GM12864 (cell line): ENCODE data around the gene RBM28.

Source experiments
- DNase-seq: peaks from one replicate; pipeline ENCODE4 v3.0.0-alpha.2; 2011; ENCODE audit warnings: low read depth
- H3K4me3 ChIP-seq: 2 replicates; pipeline ENCODE4 v1.5.1; 2011; ENCODE audit warnings: mild to moderate bottlenecking, low read depth, low read length, control low read depth
- CTCF ChIP-seq: IDR thresholded peaks from 2 replicates; pipeline ENCODE4 v1.5.1; 2011; ENCODE audit warnings: low read depth, mild to moderate bottlenecking, moderate library complexity, low read length, control low read depth, inconsistent platforms; ENCODE audit errors: missing control alignments

RBM28 gene

GRCh38 chr7:128324368-128324680 lies 19.4 kb downstream of the RBM28 start:
- TF ChIP-seq CTCF: no peak

GRCh38 chr7:128323459-128324367 lies 20.0 kb downstream of the RBM28 start:
- no peak for DNase-seq
- TF ChIP-seq CTCF: no peak
- no peak overlapping the region for H3K4me3 ChIP-seq

More at GRCh38 chr7:128324368-128324680, 19.4 kb downstream of the RBM28 start:
- DNase-seq: no peak
- H3K4me3 ChIP-seq: no peak overlapping the region

GRCh38 chr7:128323040-128323439 lies 20.7 kb downstream of the RBM28 start:
- DNase-seq: no peak
- H3K4me3 ChIP-seq: no peak overlapping the region
- TF ChIP-seq CTCF: no peak

- DNase-seq: no peak
- peak; percentile 38 for TF ChIP-seq CTCF
- no peak overlapping the region for H3K4me3 ChIP-seq
These were observed 21.6 kb downstream of the RBM28 start for GRCh38 chr7:128322040-128322643.

GRCh38 chr7:128321044-128321422 lies 22.7 kb downstream of the RBM28 start:
- TF ChIP-seq CTCF: no peak
- no peak overlapping the region for H3K4me3 ChIP-seq
- DNase-seq: no peak

- DNase-seq: no peak
- TF ChIP-seq CTCF: no peak
- H3K4me3 ChIP-seq: no peak overlapping the region
These were observed 25.0 kb downstream of the RBM28 start for GRCh38 chr7:128318691-128319090.
